ENCODE results near the gene FMO1.

Gene FMO1, protein sequence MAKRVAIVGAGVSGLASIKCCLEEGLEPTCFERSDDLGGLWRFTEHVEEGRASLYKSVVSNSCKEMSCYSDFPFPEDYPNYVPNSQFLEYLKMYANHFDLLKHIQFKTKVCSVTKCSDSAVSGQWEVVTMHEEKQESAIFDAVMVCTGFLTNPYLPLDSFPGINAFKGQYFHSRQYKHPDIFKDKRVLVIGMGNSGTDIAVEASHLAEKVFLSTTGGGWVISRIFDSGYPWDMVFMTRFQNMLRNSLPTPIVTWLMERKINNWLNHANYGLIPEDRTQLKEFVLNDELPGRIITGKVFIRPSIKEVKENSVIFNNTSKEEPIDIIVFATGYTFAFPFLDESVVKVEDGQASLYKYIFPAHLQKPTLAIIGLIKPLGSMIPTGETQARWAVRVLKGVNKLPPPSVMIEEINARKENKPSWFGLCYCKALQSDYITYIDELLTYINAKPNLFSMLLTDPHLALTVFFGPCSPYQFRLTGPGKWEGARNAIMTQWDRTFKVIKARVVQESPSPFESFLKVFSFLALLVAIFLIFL

DNA sequence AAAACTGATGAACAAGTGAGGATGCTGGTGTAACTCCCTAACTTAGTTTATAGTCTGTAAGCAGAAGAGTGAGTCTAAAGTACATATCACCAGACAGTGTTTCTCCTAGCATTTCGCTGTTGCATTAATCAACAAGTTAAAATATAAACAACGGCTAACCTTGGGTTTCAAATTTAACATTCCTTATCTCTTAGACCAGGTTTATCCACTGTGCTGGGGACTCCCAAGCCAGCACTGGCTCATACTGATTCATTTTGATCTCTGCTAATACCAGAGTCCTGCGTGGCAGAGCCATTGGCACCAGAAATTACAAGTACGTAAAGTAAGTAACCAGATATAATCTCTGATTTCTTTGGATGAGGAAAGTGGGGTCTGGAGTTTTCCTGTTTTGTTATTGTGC is at the start of gene FMO1:
Gene FMO1, plus strand, starts transcription at position 193 of the 400 bp plus-strand sequence. CDS start 9,594 bp downstream, outside the sequence.
- DNase-seq (ENCODE audit: low spot score) = no peak
- TF ChIP-seq, protein P1, sequence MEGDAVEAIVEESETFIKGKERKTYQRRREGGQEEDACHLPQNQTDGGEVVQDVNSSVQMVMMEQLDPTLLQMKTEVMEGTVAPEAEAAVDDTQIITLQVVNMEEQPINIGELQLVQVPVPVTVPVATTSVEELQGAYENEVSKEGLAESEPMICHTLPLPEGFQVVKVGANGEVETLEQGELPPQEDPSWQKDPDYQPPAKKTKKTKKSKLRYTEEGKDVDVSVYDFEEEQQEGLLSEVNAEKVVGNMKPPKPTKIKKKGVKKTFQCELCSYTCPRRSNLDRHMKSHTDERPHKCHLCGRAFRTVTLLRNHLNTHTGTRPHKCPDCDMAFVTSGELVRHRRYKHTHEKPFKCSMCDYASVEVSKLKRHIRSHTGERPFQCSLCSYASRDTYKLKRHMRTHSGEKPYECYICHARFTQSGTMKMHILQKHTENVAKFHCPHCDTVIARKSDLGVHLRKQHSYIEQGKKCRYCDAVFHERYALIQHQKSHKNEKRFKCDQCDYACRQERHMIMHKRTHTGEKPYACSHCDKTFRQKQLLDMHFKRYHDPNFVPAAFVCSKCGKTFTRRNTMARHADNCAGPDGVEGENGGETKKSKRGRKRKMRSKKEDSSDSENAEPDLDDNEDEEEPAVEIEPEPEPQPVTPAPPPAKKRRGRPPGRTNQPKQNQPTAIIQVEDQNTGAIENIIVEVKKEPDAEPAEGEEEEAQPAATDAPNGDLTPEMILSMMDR (IDR thresholded peaks at IDR 0.05) = no peak
- H3K4me3 ChIP-seq = no peak within 1 kb of the TSS
- H3K27ac ChIP-seq = no peak within 1 kb of the TSS

DNA sequence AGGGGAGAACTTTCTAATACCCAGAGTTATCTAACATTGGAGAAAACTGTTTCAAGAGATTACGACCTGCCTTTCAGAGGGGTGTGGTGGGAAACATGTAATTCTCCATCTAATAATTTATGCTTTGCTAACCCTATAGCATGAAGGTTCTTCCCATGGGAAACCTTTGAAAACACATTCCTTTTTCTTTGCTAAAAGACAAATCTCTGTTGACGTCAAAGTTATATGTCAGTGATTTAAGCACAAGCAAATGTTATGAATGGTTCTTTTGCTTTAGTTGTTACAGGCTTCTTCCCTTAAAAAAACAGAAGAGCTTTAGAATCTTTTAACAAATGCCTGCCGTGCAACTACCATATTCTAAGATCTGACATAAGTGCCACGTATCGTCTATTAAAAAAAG is 44.0 kb upstream of the FMO1 start:
- H3K4me3 ChIP-seq = no peak overlapping the region
- TF ChIP-seq, protein P1 (IDR thresholded peaks at IDR 0.05) = no peak
- DNase-seq (ENCODE audit: low spot score) = no peak
- H3K27ac ChIP-seq = no peak overlapping the region

DNA sequence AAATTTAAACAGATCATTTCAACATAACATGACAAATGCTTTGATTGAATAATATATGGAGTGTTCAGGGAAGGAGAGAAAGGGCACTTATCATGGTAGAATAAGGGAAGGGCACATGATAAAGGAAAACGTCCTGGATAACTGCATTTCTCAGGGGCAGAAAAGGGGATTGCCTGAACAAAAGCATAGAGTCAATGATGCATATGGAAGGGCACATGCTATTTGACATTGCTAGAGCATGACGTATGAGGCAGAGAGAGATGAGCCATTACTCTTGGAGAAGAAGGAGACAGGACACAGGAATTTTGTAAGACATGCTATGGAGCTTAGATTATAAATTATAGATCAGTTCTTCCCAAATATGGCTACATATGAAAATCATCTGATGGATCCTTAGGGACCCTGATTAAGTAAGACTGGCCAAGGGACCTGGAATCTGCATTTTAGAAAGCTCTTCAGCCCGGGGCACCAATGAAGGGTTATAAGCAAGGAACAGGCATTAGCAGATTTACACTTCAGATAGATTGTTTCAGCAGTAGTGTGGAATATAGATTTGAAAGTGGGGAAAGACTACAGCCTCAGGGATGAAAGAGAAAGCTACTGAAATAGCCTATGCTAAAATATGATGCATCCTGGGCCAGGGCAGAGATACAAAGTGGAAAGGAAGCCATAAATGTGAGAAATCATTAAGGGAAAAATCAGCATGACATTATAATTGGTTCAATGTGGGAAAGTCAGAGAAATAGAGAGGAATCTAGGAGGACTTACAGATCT is 41.9 kb upstream of the FMO1 start:
- TF ChIP-seq, protein P1 (IDR thresholded peaks at IDR 0.05) = no peak
- peak overlapping the region in 1 of 2 donors; percentile 26 for H3K27ac ChIP-seq
- no peak for DNase-seq (ENCODE audit: low spot score)
- no peak overlapping the region for H3K4me3 ChIP-seq

DNA sequence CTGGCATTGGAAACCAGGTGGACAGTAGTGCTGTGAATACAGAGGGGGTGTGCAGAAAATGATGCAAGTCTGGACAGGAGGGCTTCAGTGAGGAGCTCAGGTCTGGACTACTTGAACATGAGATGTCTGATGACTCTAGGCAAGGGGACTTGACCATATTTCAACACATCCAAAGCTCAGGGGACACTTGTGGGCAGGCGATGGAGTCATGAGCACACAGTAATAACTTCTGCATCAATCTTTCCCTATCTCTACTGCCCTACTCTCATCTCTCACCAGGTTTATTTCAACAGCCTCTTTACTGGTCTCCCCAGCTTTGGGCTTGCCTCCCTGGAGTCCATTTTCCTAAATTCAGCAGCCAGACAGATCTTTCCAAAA is 41.3 kb upstream of the FMO1 start:
- peak overlapping the region in 1 of 2 donors; percentile 26 for H3K27ac ChIP-seq
- H3K4me3 ChIP-seq = no peak overlapping the region
- TF ChIP-seq, protein P1 (IDR thresholded peaks at IDR 0.05) = no peak
- DNase-seq (ENCODE audit: low spot score) = no peak

DNA sequence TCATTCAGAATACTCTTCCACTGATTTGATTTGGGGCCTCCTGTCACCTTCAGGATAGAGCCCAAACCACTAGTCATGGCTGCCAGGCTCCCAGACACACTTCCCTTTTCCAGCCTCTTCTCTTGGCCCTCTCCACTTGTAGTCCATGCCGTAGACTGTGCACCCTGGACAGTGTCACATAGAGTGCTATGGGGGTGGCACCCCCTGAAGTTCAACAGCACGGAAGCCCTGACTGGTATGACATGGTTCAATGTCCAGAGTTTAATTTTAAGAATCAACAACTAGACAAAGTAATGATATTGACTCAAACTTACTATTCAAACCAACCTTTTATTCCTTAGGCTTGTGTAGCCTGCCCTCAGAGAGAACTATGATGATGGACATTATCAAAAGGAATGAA is 40.9 kb upstream of the FMO1 start:
- no peak overlapping the region for H3K4me3 ChIP-seq
- no peak for DNase-seq (ENCODE audit: low spot score)
- TF ChIP-seq, protein P1 (IDR thresholded peaks at IDR 0.05) = no peak
- peak overlapping the region in 1 of 2 donors; percentile 26 for H3K27ac ChIP-seq

DNA sequence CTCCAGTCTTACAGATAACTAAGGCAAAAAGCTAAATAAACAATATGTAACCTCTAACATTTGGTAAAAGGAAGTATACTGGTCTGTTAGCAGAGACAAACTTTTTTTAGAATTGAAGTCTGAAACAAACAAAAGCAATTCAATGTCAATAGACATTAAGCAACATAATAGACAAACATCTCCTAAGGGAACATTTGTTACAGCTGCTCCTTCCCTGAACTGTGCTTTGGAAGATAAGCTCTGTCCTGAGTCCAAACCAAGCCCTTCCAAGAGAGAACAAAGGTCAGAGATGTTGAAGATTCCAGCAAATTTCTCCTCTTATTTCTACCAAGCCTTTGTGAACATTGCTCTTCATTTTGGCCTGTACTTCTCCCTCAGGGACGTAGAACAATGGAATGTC is 37.9 kb upstream of the FMO1 start:
- TF ChIP-seq, protein P1 (IDR thresholded peaks at IDR 0.05) = no peak
- no peak for DNase-seq (ENCODE audit: low spot score)
- Histone ChIP-seq H3K27ac (peak overlapping the region in 1 of 2 donors; percentile 2), H3K4me3 (no peak overlapping the region)

All from coronary artery (tissue), 2 donors.